Transverse colon (tissue), 4 donors: ENCODE measurements around the gene STIM1.

Experiments
- CTCF ChIP-seq, 5 experiments: fragments of 200-600 bp in 3 of 5; fragments of 450-650 bp in 2 of 5; sonication (generic) in 3 of 5; IDR thresholded peaks; 1 replicate in 2 of 5; 2 replicates in 3 of 5; pipeline ENCODE4 v1.5.1; 2016 to 2017; ENCODE audit warnings: antibody characterized with exemption in 5 of 5, inconsistent platforms in 3 of 5, mild to moderate bottlenecking in 2 of 5, moderate library complexity in 1 of 5
- POLR2A ChIP-seq: fragments of 450-650 bp; IDR thresholded peaks from one replicate; pipeline ENCODE4 v1.6.1; 2016; ENCODE audit warnings: antibody characterized with exemption, mild to moderate bottlenecking, moderate library complexity
- POLR2AphosphoS5 ChIP-seq, 3 donors: sonication (generic); formaldehyde crosslinking; IDR thresholded peaks; one replicate each; pipeline ENCODE4 v1.6.1; 2016; ENCODE audit warnings: antibody characterized with exemption in 3 of 3

GRCh38 chr11:3823303-3823702 is 32.2 kb upstream of the STIM1 start:
- TF ChIP-seq CTCF (IDR thresholded peaks at IDR 0.05) = no peak
- TF ChIP-seq POLR2A = no peak
- no peak for TF ChIP-seq POLR2AphosphoS5 (IDR thresholded peaks at IDR 0.05)
